GM20000 (cell line): ENCODE results near the gene DLG2.
"Not testable (repeated sequence)": the region's sequence is repeated elsewhere in the genome, so short reads cannot be mapped to it uniquely, and the experiment has no call there.

ENCODE experiments used
- DNase-seq: peaks from one replicate; pipeline ENCODE4 v3.0.0; 2012; ENCODE audit warnings: low spot score
- CTCF ChIP-seq: IDR thresholded peaks from 2 replicates; pipeline ENCODE4 v1.5.1; 2012; ENCODE audit warnings: mild to moderate bottlenecking, control low read depth; ENCODE audit errors: extremely low read depth, missing control alignments

DLG2 gene

GRCh38 chr11:85027346-85027745 lies 599.8 kb downstream of the DLG2 start:
- TF ChIP-seq CTCF: no peak
- no peak for DNase-seq

DNA sequence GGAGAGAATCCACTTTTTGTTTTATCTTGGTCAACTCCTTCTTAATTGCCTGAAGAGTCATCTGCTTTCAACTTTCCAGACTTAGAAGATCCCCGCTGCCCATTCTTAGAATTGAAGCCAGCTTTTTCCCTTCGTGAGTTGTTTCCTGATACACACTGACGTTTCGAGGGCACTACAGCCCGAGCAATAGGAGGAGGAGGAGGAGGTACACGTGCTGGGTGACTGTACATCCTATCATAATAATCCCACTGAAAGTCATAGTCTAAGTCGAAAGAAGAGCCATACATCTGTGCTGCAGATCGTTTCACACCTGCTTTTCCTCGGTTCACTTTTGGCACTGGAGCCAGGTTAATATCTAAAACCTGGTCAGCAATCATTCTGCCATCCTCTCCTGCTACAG lies 606.1 kb downstream of the DLG2 start:
- TF ChIP-seq CTCF: no peak
- no peak for DNase-seq

GRCh38 chr11:84993386-84993785 lies 633.8 kb downstream of the DLG2 start:
- TF ChIP-seq CTCF: peak; percentile 15
- DNase-seq: no peak

- no peak for TF ChIP-seq CTCF
- DNase-seq: no peak
Measured at GRCh38 chr11:84990141-84990540, 637.0 kb downstream of the DLG2 start.

DNA sequence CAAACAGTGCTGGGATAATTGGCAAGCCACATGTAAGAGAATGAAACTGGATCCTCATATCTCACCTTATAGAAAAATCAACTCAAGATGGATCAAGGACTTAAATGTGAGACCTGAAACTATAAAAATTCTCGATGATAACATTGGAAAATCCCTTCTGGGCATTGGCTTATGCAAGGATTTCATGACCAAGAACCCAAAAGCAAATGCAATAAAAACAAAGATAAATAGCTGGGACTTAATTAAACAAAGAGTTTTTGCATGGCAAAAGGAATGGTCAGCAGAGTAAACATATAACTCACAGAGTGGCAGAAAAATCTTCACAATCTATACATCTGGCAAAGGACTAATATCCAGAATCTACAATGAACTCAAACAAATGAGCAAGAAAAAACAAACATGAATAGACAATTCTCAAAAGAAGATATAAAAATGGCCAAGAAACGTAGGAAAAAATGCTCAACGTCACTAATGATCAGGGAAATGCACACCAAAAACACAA lies 639.4 kb downstream of the DLG2 start:
- DNase-seq: not testable (repeated sequence)

DNA sequence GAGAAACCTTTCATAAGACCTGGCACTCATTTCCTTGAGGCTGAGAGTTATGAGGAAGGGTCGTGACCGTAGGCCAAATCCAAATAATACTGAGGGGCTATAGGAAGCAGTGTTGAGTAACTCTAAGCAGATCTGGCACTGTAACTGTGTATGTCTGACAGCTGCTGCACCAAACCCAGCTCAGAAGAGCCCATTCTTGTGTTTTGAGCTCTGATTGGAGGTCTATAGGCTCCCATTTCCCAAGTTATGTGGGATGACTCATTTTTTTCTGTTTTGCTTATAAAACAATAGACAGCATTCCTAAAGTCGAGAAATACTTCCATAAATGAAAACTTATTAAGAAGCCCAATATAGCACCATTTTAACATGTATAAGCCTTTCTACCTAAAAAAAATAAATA lies 645.8 kb downstream of the DLG2 start:
- DNase-seq: no peak
- no peak for TF ChIP-seq CTCF

DNA sequence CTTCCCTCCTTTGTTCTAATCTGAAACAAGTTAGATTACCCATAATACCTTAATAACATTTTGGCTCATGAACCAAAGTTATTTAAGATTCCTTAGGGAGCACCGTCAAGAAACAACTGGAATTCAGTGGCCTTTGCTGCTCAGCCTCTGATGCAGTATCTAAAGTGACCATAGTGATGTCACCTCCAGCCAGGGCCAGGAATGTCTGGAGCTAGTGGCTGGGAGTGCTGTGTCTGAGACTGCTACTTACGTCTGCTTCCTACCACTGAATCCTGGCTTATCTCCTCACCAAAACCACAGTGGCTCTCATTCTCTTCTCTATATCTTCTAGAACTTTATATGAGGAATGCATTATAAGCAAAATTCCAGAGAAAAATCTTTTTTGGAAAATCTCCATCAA lies 658.0 kb downstream of the DLG2 start:
- TF ChIP-seq CTCF: no peak
- DNase-seq: no peak

DNA sequence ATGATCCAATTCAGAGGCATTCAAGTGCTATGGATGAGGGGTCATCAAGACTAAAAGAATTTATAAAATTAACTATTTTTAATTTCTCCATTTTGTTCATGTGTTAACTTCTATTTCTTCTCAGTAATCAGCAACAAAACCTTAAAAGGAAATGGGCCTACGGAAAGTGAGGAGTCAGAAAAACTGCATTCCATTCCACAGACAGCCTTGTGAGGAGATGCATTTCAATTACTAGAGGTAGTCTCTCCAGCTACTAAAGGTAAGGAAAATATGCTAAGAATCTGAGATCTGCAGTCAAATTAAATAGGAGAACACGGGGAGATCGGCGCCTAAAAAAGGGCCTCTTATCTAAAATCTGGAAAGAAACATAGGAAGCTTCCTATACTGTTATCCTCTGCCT lies 661.7 kb downstream of the DLG2 start:
- TF ChIP-seq CTCF: no peak
- DNase-seq: no peak
